GM12801 (cell line): ENCODE data around the gene TMEM209.

ENCODE experiments used
- TF ChIP-seq, protein P1 (sequence below): IDR thresholded peaks from one replicate; pipeline ENCODE4 v1.5.1; 2011; ENCODE audit warnings: control low read depth; ENCODE audit not compliant: insufficient read length; ENCODE audit errors: extremely low read depth

The TMEM209 gene

DNA sequence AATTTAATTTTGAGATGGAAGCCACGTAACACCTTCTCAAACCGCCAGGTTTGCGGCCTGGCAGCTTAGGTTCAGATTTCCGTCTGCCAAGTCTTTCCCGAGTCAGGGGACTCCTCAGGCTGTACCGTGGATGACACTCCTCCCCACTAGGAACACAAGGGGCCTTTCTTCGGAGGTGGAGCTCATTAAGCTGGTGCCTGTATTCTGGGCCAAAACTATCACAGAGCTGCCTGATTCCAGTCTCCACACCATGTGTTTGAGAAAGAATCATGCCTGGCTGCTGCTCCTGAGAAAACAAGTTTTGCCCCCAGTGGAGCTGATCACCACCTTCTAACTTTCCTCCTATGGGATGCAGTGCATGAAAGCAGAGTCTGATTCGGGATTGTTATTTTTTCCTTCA lies 44.8 kb downstream of the TMEM209 start:
- TF ChIP-seq, protein P1, sequence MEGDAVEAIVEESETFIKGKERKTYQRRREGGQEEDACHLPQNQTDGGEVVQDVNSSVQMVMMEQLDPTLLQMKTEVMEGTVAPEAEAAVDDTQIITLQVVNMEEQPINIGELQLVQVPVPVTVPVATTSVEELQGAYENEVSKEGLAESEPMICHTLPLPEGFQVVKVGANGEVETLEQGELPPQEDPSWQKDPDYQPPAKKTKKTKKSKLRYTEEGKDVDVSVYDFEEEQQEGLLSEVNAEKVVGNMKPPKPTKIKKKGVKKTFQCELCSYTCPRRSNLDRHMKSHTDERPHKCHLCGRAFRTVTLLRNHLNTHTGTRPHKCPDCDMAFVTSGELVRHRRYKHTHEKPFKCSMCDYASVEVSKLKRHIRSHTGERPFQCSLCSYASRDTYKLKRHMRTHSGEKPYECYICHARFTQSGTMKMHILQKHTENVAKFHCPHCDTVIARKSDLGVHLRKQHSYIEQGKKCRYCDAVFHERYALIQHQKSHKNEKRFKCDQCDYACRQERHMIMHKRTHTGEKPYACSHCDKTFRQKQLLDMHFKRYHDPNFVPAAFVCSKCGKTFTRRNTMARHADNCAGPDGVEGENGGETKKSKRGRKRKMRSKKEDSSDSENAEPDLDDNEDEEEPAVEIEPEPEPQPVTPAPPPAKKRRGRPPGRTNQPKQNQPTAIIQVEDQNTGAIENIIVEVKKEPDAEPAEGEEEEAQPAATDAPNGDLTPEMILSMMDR: no peak

DNA sequence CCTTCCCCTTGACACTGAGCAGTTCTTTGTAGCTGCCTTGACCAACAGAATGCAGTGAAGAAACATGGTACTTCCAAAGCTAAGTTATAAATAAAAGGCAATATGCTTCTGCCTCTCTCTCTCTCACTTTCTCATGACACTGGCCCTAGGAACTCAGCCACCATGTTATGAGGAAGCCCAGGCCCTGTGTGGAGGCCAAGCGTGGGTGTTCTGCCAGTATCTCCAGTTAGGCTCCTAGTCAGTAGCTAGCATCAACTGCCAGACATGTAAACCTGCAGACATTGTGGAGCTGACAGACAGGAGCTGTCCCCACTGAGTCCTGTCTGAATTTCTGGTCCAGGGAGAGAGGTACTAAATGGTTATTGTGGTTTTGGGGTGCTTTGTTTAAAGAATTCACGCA lies 45.2 kb downstream of the TMEM209 start:
- TF ChIP-seq, protein P1: no peak

DNA sequence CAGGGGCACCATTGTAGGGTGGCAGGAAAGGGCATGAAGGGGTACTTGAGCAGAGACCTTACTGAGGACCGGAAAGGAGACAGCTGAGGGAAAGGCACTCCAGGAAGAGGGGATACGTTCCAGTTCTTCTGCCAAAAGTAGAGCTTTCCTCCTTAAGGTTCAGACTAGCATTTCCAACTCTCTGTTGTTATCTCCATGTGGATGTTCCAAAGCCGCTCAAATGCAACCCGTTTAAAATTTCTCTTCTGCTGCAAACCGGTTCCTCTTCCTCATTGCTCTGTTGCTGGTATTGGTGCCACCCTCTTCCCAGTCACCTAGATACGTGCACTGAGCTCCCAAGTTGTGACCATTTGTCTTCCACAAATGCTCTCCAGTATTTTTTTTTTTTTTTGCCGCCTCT lies 47.5 kb downstream of the TMEM209 start:
- TF ChIP-seq, protein P1: no peak

DNA sequence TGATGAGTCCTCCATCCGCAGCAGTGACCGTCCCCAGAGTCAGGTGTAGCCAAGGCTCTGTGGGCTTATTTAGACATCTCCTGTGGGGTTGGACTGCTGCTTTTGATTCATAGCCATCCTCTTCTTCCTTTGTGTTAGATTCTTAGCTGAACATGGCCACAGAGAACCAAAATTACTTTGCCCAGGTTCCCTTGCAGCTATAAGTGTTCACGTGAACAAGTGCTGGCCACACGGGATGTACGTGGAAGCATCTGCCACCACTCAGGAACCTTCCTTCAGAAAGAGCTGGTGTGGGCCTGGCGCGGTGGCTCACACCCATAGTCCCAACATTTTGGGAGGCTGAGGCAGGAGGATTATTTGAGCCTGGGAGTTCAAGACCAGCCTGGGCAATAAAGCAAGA lies 49.1 kb downstream of the TMEM209 start:
- TF ChIP-seq, protein P1: no peak

DNA sequence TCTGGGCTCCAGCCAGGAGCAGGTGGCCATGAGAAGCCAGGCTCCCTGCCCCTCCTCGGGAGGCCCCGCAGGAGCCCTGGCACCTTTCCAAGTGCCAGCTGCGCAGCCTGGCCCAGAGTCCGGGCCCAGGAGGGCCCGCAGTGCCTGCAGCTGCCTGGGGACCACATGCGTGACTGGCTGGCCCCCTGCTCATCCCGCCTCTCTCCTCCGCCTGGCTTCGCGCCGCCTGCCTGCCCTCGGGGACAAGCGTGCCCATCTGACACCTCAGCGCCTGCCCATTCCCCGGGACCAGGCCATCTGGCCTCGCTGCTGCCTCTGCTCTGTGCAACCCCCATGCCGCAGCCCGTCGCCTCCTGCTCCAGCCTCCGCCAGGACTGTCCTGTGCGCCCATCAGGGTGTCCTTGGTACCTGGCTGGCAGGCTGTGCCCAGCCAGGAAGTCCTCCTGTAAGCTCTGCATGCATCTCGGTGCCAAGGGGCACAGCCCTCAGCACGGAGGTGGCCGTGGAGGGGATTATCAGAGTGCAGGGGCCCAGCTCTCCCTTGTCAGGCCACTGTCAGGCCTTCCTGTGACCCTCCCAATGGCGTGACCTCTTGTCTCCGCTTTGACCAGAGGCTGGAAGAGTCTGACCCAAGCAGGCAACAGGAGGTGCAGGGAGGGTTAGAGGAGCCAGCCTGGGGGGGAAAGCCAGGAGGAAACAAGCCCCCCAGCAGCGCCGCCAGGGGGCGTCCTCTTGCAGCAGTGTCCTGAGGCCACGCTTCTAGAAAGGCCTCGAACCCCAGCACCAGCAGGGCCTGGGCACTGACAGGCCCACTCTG lies 50.5 kb downstream of the TMEM209 start:
- TF ChIP-seq, protein P1: no peak

DNA sequence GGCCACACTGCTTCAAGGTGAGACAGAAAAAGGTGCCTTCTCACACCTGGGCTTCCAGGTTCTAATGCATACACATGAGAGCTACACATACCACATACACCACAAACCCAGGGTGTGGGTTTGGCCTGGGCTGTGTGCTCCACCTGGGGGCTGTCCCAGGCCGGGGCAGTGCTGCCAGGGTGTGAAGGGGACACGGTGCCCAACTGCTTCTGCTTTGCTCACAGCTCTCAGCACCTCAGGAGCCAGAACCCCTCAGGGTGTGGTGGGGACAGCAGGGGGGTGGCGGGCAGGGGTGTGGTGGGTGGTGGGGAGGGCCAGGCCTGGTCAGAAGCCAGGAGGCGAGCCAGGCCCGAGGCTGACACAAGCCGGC lies 51.1 kb downstream of the TMEM209 start:
- TF ChIP-seq, protein P1: no peak

DNA sequence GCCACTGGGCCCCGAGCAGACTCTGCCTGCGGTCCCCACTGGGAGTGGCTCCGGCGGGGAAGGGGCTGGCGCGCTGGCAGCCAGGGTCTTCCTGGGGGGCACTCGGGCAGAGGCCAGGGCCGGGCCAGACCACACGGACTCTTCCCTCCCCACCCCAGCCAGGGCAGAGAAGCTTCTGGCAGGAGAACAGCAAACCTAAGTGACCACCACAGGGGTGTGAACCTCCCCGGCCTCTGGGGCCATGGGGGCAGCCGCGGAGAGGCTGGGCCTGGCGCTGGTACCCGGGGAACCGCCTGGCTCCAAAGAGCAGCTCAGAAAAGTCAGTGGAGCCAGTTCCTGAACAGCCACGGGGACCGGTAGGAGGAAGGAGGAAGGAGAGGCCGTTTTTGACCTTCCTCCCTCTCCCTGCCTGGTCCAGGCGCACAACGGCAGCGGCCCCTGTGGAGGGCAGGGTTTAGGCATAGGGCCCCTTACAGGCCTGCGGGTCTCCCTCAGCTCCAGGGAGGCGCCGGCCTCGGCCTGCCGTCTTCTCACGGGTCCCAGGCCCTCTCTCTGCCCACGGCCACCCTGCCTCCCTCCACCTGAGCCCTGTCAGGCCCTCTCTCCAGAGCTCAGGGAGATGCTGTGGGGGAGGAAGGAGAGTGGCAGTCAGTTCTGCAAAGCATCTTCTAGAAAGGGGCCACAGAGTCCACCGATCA lies 51.8 kb downstream of the TMEM209 start:
- TF ChIP-seq, protein P1: no peak
